GM18517 (cell line): ENCODE data around the gene FBXO4.

Source experiments
- ATAC-seq: cut with Tn5 transposase; IDR thresholded peaks from one replicate; pipeline ENCODE4 v1.9.1; 2021; ENCODE audit warnings: mild to moderate bottlenecking, moderate library complexity; ENCODE audit not compliant: unreplicated experiment

FBXO4 gene, protein sequence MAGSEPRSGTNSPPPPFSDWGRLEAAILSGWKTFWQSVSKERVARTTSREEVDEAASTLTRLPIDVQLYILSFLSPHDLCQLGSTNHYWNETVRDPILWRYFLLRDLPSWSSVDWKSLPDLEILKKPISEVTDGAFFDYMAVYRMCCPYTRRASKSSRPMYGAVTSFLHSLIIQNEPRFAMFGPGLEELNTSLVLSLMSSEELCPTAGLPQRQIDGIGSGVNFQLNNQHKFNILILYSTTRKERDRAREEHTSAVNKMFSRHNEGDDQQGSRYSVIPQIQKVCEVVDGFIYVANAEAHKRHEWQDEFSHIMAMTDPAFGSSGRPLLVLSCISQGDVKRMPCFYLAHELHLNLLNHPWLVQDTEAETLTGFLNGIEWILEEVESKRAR

GRCh38 chr5:41924872-41925554 lies at the start of gene FBXO4:
TSS of gene FBXO4 (plus strand) at chr5:41925281. CDS start at chr5:41925310, 29 bp downstream.
- peak; percentile 90 for ATAC-seq

DNA sequence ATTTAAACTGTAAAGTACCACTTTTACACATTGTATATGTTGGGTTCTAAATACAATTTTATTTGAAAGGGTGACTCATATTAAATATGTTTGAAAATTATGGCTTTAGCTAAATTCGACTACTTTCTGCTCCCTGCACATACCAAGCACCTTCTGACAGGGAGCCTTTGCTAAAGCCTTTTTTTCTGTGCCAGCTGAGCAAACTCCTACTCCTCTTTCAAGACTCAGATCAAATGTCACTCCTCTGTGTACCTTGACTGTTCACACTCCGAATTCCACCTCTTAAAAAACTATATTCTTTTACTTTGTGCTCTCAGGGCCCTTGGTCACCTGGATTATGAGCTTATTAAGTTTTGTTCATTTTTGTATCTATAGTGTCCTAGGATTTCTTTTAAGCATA lies 48.4 kb upstream of the FBXO4 start:
- no peak for ATAC-seq

- ATAC-seq, result no peak
Measured at GRCh38 chr5:41877408-41877807, 47.7 kb upstream of the FBXO4 start.

GRCh38 chr5:41878173-41878572 lies 46.9 kb upstream of the FBXO4 start:
- peak; percentile 24 for ATAC-seq

DNA sequence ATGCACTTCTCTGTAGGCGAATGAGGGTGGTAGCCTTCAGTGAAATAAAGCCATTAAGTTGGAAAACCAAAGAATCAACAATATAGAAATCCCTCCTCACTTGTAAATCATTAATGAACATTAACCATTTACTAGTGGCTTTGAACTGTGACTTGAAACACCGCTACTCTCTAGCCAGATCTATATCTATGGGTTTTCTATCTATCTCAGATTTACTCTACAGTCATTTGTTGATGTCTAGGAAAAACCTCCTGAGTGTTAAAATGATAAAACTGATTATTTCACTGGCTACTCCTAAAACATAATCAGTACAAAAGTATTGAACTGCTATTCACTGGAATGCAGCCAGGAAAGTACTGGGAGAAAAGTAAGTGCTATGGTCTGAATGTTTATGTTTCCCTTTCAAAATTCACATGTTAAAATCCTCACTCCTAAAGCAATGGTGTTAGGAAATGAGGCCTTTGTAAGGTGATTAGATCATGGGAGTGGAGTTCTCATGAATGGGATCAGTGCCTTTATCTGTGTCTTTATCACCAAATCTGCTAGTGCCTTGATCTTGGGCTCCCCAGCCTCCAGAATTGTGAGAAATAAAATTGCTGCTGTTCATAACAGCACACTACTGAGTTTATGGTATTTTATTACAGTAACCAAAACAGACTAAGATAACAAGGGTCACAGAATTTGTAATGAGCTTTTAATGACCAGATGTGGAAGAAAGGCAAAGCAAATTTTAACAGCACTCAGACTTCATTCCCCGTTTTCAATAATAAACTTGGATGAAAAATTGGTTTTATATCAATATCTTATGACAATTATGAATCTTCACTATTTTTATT lies 46.2 kb upstream of the FBXO4 start:
- peak; percentile 50 for ATAC-seq

- no peak for ATAC-seq
Measured at GRCh38 chr5:41882765-41883164, 42.3 kb upstream of the FBXO4 start.

DNA sequence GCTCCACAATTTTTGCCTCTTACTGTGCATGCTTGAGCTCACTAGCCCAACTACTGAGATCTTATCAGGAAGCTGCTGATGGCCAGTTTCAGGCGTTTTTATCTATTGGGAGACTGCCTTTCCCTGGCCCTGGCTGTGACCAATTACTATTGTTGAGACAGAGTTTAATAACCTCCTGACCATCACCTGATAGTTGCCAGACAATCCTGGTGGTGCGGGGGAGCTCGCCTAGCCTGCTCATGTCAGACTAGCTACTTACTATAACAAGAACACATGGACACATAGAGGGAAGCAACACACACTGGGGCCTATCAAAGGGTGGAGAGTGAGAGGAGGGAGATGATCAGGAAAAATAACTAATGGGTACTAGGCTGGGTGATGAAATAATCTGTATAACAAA lies 41.8 kb upstream of the FBXO4 start:
- no peak for ATAC-seq

DNA sequence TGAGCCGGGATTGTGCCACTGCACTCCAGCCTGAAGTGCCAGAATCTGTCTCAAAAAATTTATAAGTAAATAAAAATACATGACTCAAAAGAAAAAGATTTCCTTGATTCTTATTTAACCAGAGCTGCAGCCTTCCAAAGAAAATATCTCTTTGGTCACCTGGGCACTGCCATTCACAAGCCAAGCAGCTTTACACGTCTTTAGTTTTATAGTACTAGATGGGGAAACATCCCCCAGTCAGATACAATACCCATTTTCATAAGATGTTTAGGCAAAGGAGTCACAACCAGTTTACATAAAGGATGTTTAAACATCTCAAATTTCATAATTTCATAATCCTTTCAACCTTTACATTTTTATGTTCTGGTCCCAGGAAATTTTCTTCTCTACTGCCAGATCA lies 41.1 kb upstream of the FBXO4 start:
- ATAC-seq, result no peak

DNA sequence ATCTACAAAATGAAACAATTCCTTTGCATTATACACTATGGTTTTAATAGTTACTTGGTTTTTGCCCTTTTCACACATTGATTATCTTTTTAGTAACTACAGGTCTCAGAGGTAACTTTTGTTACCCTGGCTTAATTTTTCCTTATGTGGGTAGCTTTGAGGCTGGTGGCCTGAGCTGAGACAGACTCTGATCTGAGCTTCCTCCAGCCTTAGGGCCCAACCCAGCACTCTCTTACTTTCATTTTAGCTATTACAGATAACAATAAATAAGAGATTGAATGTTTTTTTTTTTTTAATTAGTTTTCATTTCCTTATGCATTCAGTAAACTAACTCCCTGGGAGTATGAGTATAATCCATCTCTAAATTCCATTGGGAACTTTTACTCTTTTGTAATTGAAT lies 39.8 kb upstream of the FBXO4 start:
- ATAC-seq, result no peak

DNA sequence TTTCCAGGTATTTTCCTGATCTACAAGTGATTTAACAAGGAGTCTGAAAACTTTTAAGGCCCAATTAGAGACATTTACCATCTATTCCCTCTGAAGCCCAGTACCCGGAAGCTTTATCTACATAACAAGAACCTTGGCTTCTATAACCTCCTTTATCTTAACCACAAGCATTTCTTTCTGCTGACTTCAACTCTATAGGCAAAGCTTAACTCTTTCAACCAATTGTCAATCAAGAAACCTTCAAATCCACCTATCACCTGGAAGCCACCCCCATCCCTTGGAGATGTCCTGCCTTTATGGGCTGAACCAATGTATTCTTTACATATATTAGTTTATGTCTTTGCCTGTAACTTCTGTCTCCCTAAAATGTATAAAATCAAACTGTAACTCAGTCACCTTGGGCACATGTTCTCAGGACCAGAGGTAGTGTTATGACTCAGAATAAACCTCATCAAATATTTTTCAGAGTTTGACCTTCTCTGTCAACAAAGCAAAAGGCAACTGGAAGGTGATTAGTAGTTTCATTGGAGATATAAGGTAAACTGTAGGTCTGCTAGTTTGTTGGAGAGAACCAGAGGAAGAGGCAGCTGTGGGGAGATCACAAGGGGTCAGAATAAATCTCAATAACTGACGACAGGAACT lies 33.9 kb upstream of the FBXO4 start:
- no peak for ATAC-seq

- no peak for ATAC-seq
Measured at GRCh38 chr5:41892031-41892430, 33.0 kb upstream of the FBXO4 start.

- peak; percentile 76 for ATAC-seq
Measured at GRCh38 chr5:41893074-41893851, 31.8 kb upstream of the FBXO4 start.

GRCh38 chr5:41896230-41896629 lies 28.9 kb upstream of the FBXO4 start:
- ATAC-seq, result no peak

GRCh38 chr5:41903382-41903891 lies 21.6 kb upstream of the FBXO4 start:
- no peak for ATAC-seq

GRCh38 chr5:41903892-41904799 lies 20.9 kb upstream of the FBXO4 start, which contains the start of gene RIMOC1:
TSS of gene RIMOC1 (plus strand) at chr5:41904344. CDS start at chr5:41904368, 24 bp downstream.
- peak; percentile 98 for ATAC-seq

DNA sequence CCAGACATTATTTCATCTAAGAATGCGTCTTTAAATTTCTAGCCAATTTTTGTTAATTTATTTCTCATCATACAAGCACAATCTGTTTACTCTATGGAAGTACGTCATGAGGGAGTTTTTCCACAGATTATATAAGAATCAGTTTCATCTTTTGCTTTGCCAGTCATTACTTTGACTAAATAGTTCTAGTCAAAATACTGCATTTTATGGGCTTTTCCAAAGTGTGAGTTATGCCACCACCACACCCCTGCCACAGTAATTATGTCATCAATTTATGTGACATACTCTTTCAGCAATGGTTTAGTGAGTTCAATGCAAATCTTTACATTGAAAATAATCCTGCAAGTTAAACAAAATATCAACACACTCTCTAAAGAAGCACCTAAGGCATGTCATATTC lies 18.9 kb upstream of the FBXO4 start:
- ATAC-seq, result no peak

GRCh38 chr5:41908374-41909079 lies 16.6 kb upstream of the FBXO4 start:
- no peak for ATAC-seq

GRCh38 chr5:41918105-41918504 lies 7.0 kb upstream of the FBXO4 start:
- peak; percentile 53 for ATAC-seq
